ENCODE results near the gene ALDH1A2.

DNA sequence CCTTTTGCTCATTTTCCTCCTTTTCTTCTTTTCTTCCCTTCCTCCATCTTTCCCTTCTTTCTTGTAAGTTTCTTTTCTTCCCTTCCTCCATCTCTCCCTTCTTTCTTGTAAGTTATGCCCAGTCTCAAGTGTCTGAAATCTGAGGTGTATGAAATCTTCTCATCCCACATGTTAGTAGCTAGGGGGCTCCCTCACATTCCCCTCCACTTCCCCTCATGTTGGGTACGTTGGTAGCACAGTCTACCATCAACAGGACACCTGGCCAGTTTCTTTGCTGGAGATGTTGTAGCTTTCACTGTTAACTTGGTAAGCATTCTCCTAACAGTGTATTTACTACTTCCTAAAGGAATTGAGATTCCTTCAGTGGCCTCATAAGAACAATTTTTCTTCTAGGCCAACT, 133.9 kb downstream of the ALDH1A2 start:
- TF ChIP-seq EZH2 (IDR thresholded peaks at IDR 0.05) (no peak), EZH2phosphoT487 (IDR thresholded peaks at IDR 0.05) (no peak), CTCF (IDR thresholded peaks at IDR 0.05) (no peak)
